HepG2 (cell line): Measurements from ENCODE around the gene CPEB4. TPM values are rescaled to one million over a fixed set of nuclear protein-coding genes. Genes with fewer than 3 reads are reported as not detected.

Source experiments
- ARHGAP35 ChIP-seq: sonication (generic); formaldehyde crosslinking; IDR thresholded peaks from 2 replicates; pipeline ENCODE4 v1.9.0; 2022; ENCODE audit warnings: mild to moderate bottlenecking, inconsistent platforms, moderate library complexity, missing genetic modification reagents, borderline replicate concordance
- ARID3A ChIP-seq: IDR thresholded peaks from 2 replicates; pipeline ENCODE4 v1.6.1; 2012; ENCODE audit warnings: low read depth, low read length, improper control_type of control experiment
- ATF6 ChIP-seq: sonication (generic); formaldehyde crosslinking; conservative IDR thresholded peaks from 2 replicates; pipeline ENCODE4 v1.4.0; 2020; ENCODE audit warnings: missing genetic modification reagents
- ATF7-NPFF ChIP-seq: sonication (generic); formaldehyde crosslinking; IDR thresholded peaks from 2 replicates; pipeline ENCODE4 v1.8.1; 2023; ENCODE audit warnings: mild to moderate bottlenecking, low read depth, missing genetic modification reagents, moderate library complexity
- MAFK ChIP-seq, 2 experiments: IDR thresholded peaks in 1 of 2; conservative IDR thresholded peaks in 1 of 2; 2 replicates each; pipeline ENCODE4 v1.6.1; 2011; ENCODE audit warnings: improper control_type of control experiment in 2 of 2, low read length in 2 of 2
- MXD3 ChIP-seq: IDR thresholded peaks from 2 replicates; pipeline ENCODE4 v1.6.1; 2016; ENCODE audit warnings: mild to moderate bottlenecking, missing biosample characterization, missing genetic modification reagents
- NR3C1 ChIP-seq: sonication (generic); formaldehyde crosslinking; IDR thresholded peaks from 2 replicates; pipeline ENCODE4 v1.4.0; 2020; ENCODE audit warnings: missing genetic modification reagents
- PHF8 ChIP-seq: sonication (generic); formaldehyde crosslinking; IDR thresholded peaks from 2 replicates; pipeline ENCODE4 v1.5.0; 2020; ENCODE audit warnings: missing genetic modification reagents
- PRPF4 ChIP-seq: fragments of 200-400 bp; formaldehyde crosslinking; IDR thresholded peaks from 2 replicates; pipeline ENCODE4 v1.6.1; 2016; ENCODE audit warnings: low read length, low read depth; ENCODE audit not compliant: poor library complexity, severe bottlenecking
- RBAK ChIP-seq: sonication (generic); formaldehyde crosslinking; IDR thresholded peaks from 2 replicates; pipeline ENCODE4 v1.5.1; 2020; ENCODE audit warnings: mild to moderate bottlenecking, missing genetic modification reagents
- RELA ChIP-seq: sonication (generic); formaldehyde crosslinking; IDR thresholded peaks from 2 replicates; pipeline ENCODE4 v1.4.0; 2020; ENCODE audit warnings: missing genetic modification reagents
- TBX3 ChIP-seq: fragments of 450-650 bp; IDR thresholded peaks from 2 replicates; pipeline ENCODE4 v1.6.1; 2017; ENCODE audit warnings: antibody characterized with exemption, mild to moderate bottlenecking, inconsistent platforms, borderline replicate concordance
- TCF12 ChIP-seq, 2 experiments: fragments of 450-650 bp in 1 of 2; sonication (generic) in 1 of 2; formaldehyde crosslinking in 1 of 2; IDR thresholded peaks; 2 replicates each; pipeline versions ENCODE4 v1.6.1 to v1.8.0; 2017 to 2022; ENCODE audit warnings: antibody characterized with exemption in 1 of 2, mild to moderate bottlenecking in 1 of 2, missing genetic modification reagents in 1 of 2, moderate library complexity in 1 of 2
- ZBTB2 ChIP-seq: sonication (generic); formaldehyde crosslinking; IDR thresholded peaks from 2 replicates; pipeline ENCODE4 v1.8.0; 2022; ENCODE audit warnings: low read depth, missing genetic modification reagents
- ZC3H4 ChIP-seq: sonication (generic); formaldehyde crosslinking; IDR thresholded peaks from 2 replicates; pipeline ENCODE4 v1.4.0; 2020; ENCODE audit warnings: missing genetic modification reagents, borderline replicate concordance
- ZFP36 ChIP-seq: fragments of 150-350 bp; IDR thresholded peaks from 2 replicates; pipeline ENCODE4 v1.6.1; 2018; ENCODE audit warnings: borderline replicate concordance, low read length, low read depth; ENCODE audit not compliant: partially characterized antibody
- ZFP62 ChIP-seq: sonication (generic); formaldehyde crosslinking; IDR thresholded peaks from 2 replicates; pipeline ENCODE4 v1.4.0; 2020; ENCODE audit warnings: missing genetic modification reagents
- ZKSCAN5 ChIP-seq: sonication (generic); formaldehyde crosslinking; IDR thresholded peaks from 2 replicates; pipeline ENCODE4 v1.5.1; 2020; ENCODE audit warnings: mild to moderate bottlenecking, missing genetic modification reagents
- ZNF138 ChIP-seq: sonication (generic); formaldehyde crosslinking; IDR thresholded peaks from 2 replicates; pipeline ENCODE4 v1.5.0; 2020; ENCODE audit warnings: mild to moderate bottlenecking, low read depth, missing genetic modification reagents
- ZNF326 ChIP-seq: sonication (generic); formaldehyde crosslinking; IDR thresholded peaks from 2 replicates; pipeline ENCODE4 v1.4.0; 2020; ENCODE audit warnings: missing genetic modification reagents, borderline replicate concordance
- ZNF550 ChIP-seq: sonication (generic); formaldehyde crosslinking; IDR thresholded peaks from 2 replicates; pipeline ENCODE4 v1.4.0; 2020; ENCODE audit warnings: mild to moderate bottlenecking, missing genetic modification reagents, borderline replicate concordance
- ZNF557 ChIP-seq: sonication (generic); formaldehyde crosslinking; IDR thresholded peaks from 2 replicates; pipeline ENCODE4 v1.4.0; 2020; ENCODE audit warnings: missing genetic modification reagents
- ZNF773 ChIP-seq: sonication (generic); formaldehyde crosslinking; IDR thresholded peaks from 2 replicates; pipeline ENCODE4 v1.4.0; 2020; ENCODE audit warnings: missing genetic modification reagents, borderline replicate concordance
- polyA plus RNA-seq, 8 experiments: library from polyadenylated mRNA; depleted of rRNA in 3 of 8; stranded (reverse) in 7 of 8; unstranded in 1 of 8; fragments of >200 nt; fragmentation: Illumina TruSeq in 4 of 8; extraction: Trizol in 4 of 8; gene quantifications; 2 replicates each; pipeline versions ENCODE4 v1.2.1 to v1.2.3, GENCODE V29; 2011 to 2016; ENCODE audit warnings: low read depth in 4 of 8, missing spikeins in 1 of 8, mixed read lengths in 1 of 8; ENCODE audit not compliant: insufficient read depth in 1 of 8
- total RNA-seq, 5 experiments: library from RNA; depleted of rRNA; stranded (reverse); fragments of >200 nt; fragmentation: Illumina TruSeq; extraction: Trizol; gene quantifications; 2 replicates each; pipeline ENCODE4 v1.2.3, GENCODE V29; 2016; ENCODE audit warnings: low read depth in 1 of 5

The CPEB4 gene
- total and polyA plus RNA-seq, 2 of the 13 experiments (the other 11 are each of a cell fraction or from before 2014, with no cell fraction given) = 7.7 to 26.7 TPM

GRCh38 chr5:173972925-173973615, 84.9 kb downstream of the CPEB4 start (continued):
- TF ChIP-seq ZBTB2 = no peak
- no peak for TF ChIP-seq ZNF550 (CRISPR knock-in tag)
- TF ChIP-seq TCF12 (IDR thresholded peaks at IDR 0.05) = no peak
- TF ChIP-seq TCF12 (CRISPR knock-in tag; IDR thresholded peaks at IDR 0.05) = no peak
- no peak for TF ChIP-seq ZNF773
- no peak for TF ChIP-seq RBAK (CRISPR knock-in tag)
- no peak for TF ChIP-seq ZNF138
- no peak for TF ChIP-seq ZNF326
- peak; percentile 60; the same call in 1 of the 2 replicates for TF ChIP-seq MXD3
- no peak for TF ChIP-seq ATF7-NPFF (CRISPR knock-in tag)
- no peak for TF ChIP-seq TBX3
- TF ChIP-seq ZC3H4 (CRISPR knock-in tag) = no peak
- TF ChIP-seq ATF6 (CRISPR knock-in tag) = no peak
- no peak for TF ChIP-seq ZFP36
- 0 out of 2 replicates have a peak, but pooled peaks have one; percentile 25 for TF ChIP-seq ARHGAP35 (CRISPR knock-in tag)
- no peak for TF ChIP-seq ZKSCAN5
- no peak for TF ChIP-seq RELA (CRISPR knock-in tag)
- no peak for TF ChIP-seq PRPF4
- TF ChIP-seq NR3C1 (CRISPR knock-in tag) = no peak
- no peak for TF ChIP-seq MAFK (conservative IDR thresholded peaks at IDR 0.05 in 1 of 2, IDR thresholded peaks at IDR 0.05 in 1 of 2; ENCODE audit: low read length in 2 of 2)
- TF ChIP-seq ZFP62 (CRISPR knock-in tag) = no peak
- no peak for TF ChIP-seq ZNF557
- TF ChIP-seq ARID3A = peak; percentile 45; the same call in 1 of the 2 replicates
- TF ChIP-seq PHF8 (CRISPR knock-in tag) = peak; percentile 44; the same call in 1 of the 2 replicates
